Stimulated activated CD8-positive, alpha-beta memory T cell treated with anti-CD3 and anti-CD28 coated beads, Interleukin-2, amount 100 ng/mL, for 48 hours (primary cell): ENCODE results near the gene CHMP2A.
A peak's percentile ranks its signal among the peaks of the same experiment; 100 is the strongest.
"Not testable (repeated sequence)": the region's sequence is repeated elsewhere in the genome, so short reads cannot be mapped to it uniquely, and the experiment has no call there.

Source experiments
- DNase-seq, 2 donors: peaks; one replicate each; pipeline ENCODE4 v3.0.0-alpha.2; 2020; ENCODE audit warnings: low read depth in 2 of 2

CHMP2A gene

GRCh38 chr19:58554494-58555368, at the start of gene CHMP2A:
Gene CHMP2A (minus strand): TSS chr19:58555105. CDS start chr19:58554212, 893 bp downstream.
- peak; percentile 99 for DNase-seq

GRCh38 chr19:58586133-58586765, 31.3 kb upstream of the CHMP2A start:
- DNase-seq: no peak

- no peak for DNase-seq
Measured at GRCh38 chr19:58585442-58586132, 30.7 kb upstream of the CHMP2A start.

- DNase-seq: no peak
Measured at GRCh38 chr19:58584498-58585441, 29.9 kb upstream of the CHMP2A start.

GRCh38 chr19:58582985-58583384, 28.1 kb upstream of the CHMP2A start:
- no peak for DNase-seq

GRCh38 chr19:58581227-58582141, 26.6 kb upstream of the CHMP2A start:
- DNase-seq: peak; percentile 81 to 87

GRCh38 chr19:58579473-58580142, 24.7 kb upstream of the CHMP2A start:
- no peak for DNase-seq

GRCh38 chr19:58578012-58578925, 23.4 kb upstream of the CHMP2A start:
- no peak for DNase-seq

- DNase-seq: not testable (repeated sequence)
Measured at GRCh38 chr19:58577581-58577980, 22.7 kb upstream of the CHMP2A start.

GRCh38 chr19:58575183-58576041, 20.5 kb upstream of the CHMP2A start:
- DNase-seq: peak; percentile 75

GRCh38 chr19:58573658-58574164, 18.8 kb upstream of the CHMP2A start:
- DNase-seq: no peak

GRCh38 chr19:58572818-58573657, 18.1 kb upstream of the CHMP2A start, which contains the start of gene MZF1:
Gene MZF1 (minus strand): TSS chr19:58573335. CDS start chr19:58571389, 1,946 bp downstream.
- DNase-seq: peak; percentile 98 to 99

GRCh38 chr19:58572026-58572817, 17.3 kb upstream of the CHMP2A start:
- no peak for DNase-seq

- no peak for DNase-seq
Measured at GRCh38 chr19:58571575-58571947, 16.7 kb upstream of the CHMP2A start.

- DNase-seq: no peak
Measured at GRCh38 chr19:58570770-58571574, 16.1 kb upstream of the CHMP2A start.
